ENCODE results near the gene HBM. TPM values are rescaled to one million over a fixed set of nuclear protein-coding genes. Genes with fewer than 3 reads are reported as not detected.
"Not testable (repeated sequence)": the region's sequence is repeated elsewhere in the genome, so short reads cannot be mapped to it uniquely, and the experiment has no call there.

The HBM gene
- total and polyA plus RNA-seq, 2 experiments from 2014 or later: not detected

DNA sequence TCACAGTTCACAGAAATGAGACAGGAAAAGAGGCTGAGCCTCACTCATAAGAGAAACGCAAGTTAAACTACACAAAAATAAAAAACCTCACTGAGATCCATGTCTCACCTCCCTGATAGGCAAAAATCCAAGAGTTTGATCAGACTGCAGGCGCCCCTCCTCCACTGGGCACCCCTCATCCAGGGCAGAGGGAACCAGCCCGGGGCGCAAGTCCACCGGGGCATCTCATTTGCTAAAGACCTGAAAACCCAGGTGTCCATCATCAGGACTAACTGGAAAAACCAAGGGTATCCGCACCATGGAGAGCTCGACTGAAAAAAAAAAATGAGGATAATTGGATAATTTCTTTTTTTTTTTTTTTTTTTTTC lies 10.8 kb upstream of the HBM start:
- H3K4me1 ChIP-seq (ENCODE audit: low read depth): peaks cover 7% of the 10 kb centered on the region
- H3K36me3 ChIP-seq: no peaks in the 10 kb centered on the region
- TF ChIP-seq, protein P1, sequence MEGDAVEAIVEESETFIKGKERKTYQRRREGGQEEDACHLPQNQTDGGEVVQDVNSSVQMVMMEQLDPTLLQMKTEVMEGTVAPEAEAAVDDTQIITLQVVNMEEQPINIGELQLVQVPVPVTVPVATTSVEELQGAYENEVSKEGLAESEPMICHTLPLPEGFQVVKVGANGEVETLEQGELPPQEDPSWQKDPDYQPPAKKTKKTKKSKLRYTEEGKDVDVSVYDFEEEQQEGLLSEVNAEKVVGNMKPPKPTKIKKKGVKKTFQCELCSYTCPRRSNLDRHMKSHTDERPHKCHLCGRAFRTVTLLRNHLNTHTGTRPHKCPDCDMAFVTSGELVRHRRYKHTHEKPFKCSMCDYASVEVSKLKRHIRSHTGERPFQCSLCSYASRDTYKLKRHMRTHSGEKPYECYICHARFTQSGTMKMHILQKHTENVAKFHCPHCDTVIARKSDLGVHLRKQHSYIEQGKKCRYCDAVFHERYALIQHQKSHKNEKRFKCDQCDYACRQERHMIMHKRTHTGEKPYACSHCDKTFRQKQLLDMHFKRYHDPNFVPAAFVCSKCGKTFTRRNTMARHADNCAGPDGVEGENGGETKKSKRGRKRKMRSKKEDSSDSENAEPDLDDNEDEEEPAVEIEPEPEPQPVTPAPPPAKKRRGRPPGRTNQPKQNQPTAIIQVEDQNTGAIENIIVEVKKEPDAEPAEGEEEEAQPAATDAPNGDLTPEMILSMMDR (IDR thresholded peaks at IDR 0.05; ENCODE audit: low read depth, low read length): no peak
- no peak overlapping the region for H3K27ac ChIP-seq
- H3K4me3 ChIP-seq: peak overlapping the region; percentile 53
- DNase-seq (ENCODE audit: low read depth in 1 of 2, low spot score in 1 of 2): no peak
- H3K9me3 ChIP-seq (ENCODE audit: low read depth): no peaks in the 10 kb centered on the region
- peaks cover 75% of the 10 kb centered on the region for H3K27me3 ChIP-seq

DNA sequence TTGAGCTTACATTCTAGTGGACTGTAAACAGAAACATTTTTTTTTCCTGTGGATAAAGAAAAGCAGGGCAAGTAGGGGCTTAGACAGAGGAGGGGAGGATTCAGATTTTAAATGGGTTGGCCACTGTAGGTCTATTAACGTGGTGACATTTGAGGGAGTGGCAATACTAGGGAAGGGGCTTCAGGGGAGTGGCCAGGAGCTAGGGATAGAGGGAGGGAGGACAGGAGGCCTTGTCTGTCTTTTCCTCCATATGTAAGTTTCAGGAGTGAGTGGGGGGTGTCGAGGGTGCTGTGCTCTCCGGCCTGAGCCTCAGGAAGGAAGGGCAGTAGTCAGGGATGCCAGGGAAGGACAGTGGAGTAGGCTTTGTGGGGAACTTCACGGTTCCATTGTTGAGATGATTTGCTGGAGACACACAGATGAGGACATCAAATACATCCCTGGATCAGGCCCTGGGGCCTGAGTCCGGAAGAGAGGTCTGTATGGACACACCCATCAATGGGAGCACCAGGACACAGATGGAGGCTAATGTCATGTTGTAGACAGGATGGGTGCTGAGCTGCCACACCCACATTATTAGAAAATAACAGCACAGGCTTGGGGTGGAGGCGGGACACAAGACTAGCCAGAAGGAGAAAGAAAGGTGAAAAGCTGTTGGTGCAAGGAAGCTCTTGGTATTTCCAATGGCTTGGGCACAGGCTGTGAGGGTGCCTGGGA lies 6.5 kb upstream of the HBM start:
- DNase-seq (ENCODE audit: low read depth in 1 of 2, low spot score in 1 of 2): no peak
- TF ChIP-seq, protein P1 (IDR thresholded peaks at IDR 0.05; ENCODE audit: low read depth, low read length): no peak
- H3K36me3 ChIP-seq: no peaks in the 10 kb centered on the region
- H3K4me1 ChIP-seq (ENCODE audit: low read depth): peaks cover 7% of the 10 kb centered on the region
- peaks cover 88% of the 10 kb centered on the region for H3K27me3 ChIP-seq
- H3K9me3 ChIP-seq (ENCODE audit: low read depth): no peaks in the 10 kb centered on the region
- no peak overlapping the region for H3K4me3 ChIP-seq
- no peak overlapping the region for H3K27ac ChIP-seq

DNA sequence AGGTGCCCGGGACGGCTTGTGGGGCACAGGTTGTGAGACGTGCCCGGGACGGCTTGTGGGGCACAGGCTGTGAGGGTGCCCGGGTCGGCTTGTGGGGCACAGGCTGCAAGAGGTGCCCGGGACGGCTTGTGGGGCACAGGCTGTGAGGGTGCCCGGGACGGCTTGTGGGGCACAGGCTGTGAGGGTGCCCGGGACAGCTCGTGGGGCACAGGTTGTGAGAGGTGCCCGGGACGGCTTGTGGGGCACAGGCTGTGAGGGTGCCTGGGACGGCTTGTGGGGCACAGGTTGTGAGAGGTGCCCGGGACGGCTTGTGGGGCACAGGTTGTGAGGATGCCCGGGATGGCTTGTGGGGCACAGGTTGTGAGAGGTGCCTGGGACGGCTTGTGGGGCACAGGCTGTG lies 5.5 kb upstream of the HBM start:
- not testable (repeated sequence) for H3K9me3 ChIP-seq (ENCODE audit: low read depth); DNase-seq (ENCODE audit: low read depth in 1 of 2, low spot score in 1 of 2); H3K4me3 ChIP-seq; H3K27ac ChIP-seq; H3K4me1 ChIP-seq (ENCODE audit: low read depth); H3K36me3 ChIP-seq
- peaks cover 82% of the 10 kb centered on the region for H3K27me3 ChIP-seq

DNA sequence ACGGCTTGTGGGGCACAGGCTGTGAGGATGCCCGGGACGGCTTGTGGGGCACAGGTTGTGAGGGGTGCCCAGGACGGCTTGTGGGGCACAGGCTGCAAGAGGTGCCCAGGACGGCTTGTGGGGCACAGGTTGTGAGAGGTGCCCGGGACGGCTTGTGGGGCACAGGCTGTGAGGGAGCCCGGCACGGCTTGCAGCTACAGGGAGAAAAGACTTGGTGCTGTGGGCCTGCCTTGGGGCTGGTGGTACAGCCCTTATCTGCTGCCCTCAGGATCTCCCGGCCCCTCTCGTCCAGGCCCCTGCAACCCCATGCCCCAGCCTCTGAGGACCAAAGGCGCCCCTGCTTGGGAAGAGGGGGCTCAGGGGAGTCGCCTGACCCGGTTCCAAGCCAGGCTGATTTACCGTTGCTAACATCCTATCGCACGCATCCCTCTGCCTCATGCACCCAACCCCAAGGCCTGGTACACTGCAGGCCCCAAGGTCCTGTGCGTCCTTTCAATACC lies 5.0 kb upstream of the HBM start:
- Histone ChIP-seq H3K4me1 (ENCODE audit: low read depth) (peaks cover 5% of the 10 kb centered on the region), H3K4me3 (no peak overlapping the region), H3K36me3 (no peaks in the 10 kb centered on the region), H3K9me3 (ENCODE audit: low read depth) (no peaks in the 10 kb centered on the region), H3K27ac (no peak overlapping the region), H3K27me3 (peaks cover 82% of the 10 kb centered on the region)
- DNase-seq (ENCODE audit: low read depth in 1 of 2, low spot score in 1 of 2): no peak
- TF ChIP-seq, protein P1 (IDR thresholded peaks at IDR 0.05; ENCODE audit: low read depth, low read length): no peak

DNA sequence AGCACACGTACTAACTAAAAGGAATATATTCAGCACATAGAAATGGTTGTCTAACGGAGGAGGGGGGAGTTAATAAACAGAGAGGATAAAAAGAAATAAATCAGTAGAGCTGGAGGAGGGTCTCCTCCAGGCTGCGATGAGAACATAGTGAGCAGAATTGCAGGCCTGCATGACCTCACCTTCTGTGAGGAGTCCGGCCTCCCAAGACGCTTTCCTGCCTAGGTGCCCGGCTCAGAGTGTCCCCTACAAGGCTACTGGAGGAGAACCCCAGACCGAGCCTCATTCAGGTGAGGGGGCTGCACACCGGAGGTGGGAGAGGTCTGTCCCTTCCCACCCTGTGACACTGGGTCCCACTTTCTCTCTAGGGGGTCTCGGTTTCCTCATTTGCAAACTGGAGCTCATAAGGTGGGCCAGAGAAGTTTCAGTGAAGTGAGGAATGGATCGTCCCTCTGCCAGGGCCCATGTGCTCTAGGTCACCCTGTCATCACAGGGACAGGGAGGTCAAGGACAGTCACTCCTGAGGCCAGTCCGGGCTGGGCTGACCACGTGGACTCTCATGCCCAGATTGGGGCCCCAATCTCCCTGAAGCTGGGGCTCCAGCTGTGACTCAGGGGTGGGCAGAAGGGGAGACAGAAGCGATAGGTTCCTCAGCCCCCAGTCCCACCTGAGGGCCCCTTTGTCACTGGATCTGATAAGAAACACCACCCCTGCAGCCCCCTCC lies 3.3 kb upstream of the HBM start:
- Histone ChIP-seq H3K27ac (no peak overlapping the region), H3K27me3 (peaks cover 82% of the 10 kb centered on the region)
- DNase-seq (ENCODE audit: low read depth in 1 of 2, low spot score in 1 of 2): no peak

DNA sequence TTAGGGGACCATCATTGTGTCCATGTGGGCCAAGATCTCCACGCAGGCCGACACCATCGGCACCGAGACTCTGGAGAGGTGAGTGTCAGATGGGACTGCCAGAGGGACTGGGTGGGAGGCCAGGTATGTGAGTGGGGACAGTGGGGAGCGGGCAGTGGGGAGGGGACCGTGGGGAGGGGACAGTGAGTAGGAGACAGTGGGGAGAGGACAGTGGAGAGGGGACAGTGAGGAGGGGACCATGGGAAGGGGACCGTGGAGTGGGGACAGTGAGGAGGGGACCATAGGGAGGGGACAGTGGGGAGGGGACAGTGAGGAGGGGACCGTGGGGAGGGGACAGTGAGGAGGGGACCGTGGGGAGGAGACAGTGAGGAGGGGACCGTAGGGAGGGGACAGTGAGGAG lies 2.6 kb upstream of the HBM start:
- H3K36me3 ChIP-seq: not testable (repeated sequence)
- peaks cover 82% of the 10 kb centered on the region for H3K27me3 ChIP-seq

More for the DNA sequence above, 3.3 kb upstream of the HBM start:
- H3K9me3 ChIP-seq (ENCODE audit: low read depth): no peaks in the 10 kb centered on the region
- H3K36me3 ChIP-seq: no peaks in the 10 kb centered on the region
- H3K4me1 ChIP-seq (ENCODE audit: low read depth): peaks cover 12% of the 10 kb centered on the region
- H3K4me3 ChIP-seq: no peak overlapping the region
- TF ChIP-seq, protein P1 (IDR thresholded peaks at IDR 0.05; ENCODE audit: low read depth, low read length): no peak

DNA sequence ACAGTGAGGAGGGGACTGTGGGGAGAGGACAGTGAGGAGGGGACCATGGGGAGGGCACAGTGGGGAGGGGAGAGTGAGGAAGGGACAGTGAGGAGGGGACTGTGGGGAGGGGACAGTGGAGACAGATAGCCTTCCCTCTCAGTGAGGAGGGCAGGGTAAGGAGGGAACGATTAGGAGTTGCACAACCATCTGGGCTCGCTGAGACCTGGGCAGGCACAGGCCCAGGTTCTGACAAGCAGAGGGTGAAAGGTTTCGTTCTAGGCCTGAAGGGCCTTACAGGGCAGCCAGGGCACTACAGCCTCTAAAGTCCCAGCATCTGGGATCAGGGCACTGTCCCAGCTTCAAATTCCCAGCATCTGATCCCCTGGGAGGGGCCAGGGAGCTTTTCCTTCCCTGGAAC lies 2.1 kb upstream of the HBM start:
- not testable (repeated sequence) for H3K9me3 ChIP-seq (ENCODE audit: low read depth); H3K36me3 ChIP-seq; H3K4me3 ChIP-seq; DNase-seq (ENCODE audit: low read depth in 1 of 2, low spot score in 1 of 2); H3K27ac ChIP-seq
- peaks cover 82% of the 10 kb centered on the region for H3K27me3 ChIP-seq
- H3K4me1 ChIP-seq (ENCODE audit: low read depth): peaks cover 12% of the 10 kb centered on the region

More for the DNA sequence above, 2.6 kb upstream of the HBM start:
- H3K4me3 ChIP-seq; DNase-seq (ENCODE audit: low read depth in 1 of 2, low spot score in 1 of 2); H3K27ac ChIP-seq; H3K9me3 ChIP-seq (ENCODE audit: low read depth): not testable (repeated sequence)
- H3K4me1 ChIP-seq (ENCODE audit: low read depth): peaks cover 12% of the 10 kb centered on the region

DNA sequence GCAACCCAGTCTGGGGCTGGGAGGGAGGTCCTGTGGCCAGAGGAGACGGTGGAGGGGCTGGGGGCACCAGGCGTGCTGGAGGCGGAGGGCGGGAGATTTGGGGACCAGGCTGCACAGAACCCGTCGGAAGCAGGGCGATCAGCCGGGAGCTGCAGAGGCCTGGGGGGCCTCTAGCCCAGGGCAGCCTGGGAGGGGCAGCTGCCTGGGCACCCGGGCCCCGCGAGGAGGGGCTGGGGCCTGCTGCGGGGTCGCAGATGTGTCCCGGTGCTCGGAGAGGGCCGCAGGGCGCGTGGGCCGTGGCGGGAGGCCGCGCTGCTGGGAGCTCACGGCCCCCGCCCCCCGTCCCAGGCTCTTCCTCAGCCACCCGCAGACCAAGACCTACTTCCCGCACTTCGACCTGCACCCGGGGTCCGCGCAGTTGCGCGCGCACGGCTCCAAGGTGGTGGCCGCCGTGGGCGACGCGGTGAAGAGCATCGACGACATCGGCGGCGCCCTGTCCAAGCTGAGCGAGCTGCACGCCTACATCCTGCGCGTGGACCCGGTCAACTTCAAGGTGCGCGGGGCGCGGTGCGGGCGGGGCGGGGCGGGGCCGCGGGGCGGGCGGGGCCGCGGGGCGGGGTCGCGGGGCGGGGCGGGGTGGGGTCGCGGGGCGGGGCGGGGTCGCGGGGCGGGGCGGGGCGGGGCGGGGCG lies 1.5 kb upstream of the HBM start:
- Histone ChIP-seq H3K27me3 (peaks cover 83% of the 10 kb centered on the region), H3K4me1 (ENCODE audit: low read depth) (peaks cover 12% of the 10 kb centered on the region)
- DNase-seq (ENCODE audit: low read depth in 1 of 2, low spot score in 1 of 2); H3K4me3 ChIP-seq; H3K9me3 ChIP-seq (ENCODE audit: low read depth); H3K27ac ChIP-seq; H3K36me3 ChIP-seq: not testable (repeated sequence)

All from cardiac muscle cell (in vitro differentiated cells and primary cell).